ENCODE data around the gene OBSCN.

OBSCN gene

DNA sequence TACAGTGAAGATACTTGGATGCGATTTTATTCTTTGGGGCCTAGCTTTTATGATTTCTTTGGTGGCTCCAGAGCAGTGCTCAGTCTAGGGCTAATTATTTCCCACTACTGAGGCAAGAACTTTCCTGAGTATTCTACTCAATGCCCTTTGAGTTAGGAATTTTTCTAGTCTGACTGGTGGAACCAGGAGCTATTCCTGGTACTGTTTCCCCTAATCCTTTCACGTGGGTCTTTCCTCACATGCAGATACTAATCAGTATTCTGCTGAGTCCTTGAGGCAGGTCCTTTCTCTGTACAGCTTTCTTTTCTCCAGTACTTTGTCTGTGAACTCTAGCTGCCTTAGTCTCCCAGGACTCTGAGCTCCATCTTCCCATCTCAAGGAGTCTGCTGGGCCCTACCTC is 122.0 kb downstream of the OBSCN start:
- TF ChIP-seq, protein P1, sequence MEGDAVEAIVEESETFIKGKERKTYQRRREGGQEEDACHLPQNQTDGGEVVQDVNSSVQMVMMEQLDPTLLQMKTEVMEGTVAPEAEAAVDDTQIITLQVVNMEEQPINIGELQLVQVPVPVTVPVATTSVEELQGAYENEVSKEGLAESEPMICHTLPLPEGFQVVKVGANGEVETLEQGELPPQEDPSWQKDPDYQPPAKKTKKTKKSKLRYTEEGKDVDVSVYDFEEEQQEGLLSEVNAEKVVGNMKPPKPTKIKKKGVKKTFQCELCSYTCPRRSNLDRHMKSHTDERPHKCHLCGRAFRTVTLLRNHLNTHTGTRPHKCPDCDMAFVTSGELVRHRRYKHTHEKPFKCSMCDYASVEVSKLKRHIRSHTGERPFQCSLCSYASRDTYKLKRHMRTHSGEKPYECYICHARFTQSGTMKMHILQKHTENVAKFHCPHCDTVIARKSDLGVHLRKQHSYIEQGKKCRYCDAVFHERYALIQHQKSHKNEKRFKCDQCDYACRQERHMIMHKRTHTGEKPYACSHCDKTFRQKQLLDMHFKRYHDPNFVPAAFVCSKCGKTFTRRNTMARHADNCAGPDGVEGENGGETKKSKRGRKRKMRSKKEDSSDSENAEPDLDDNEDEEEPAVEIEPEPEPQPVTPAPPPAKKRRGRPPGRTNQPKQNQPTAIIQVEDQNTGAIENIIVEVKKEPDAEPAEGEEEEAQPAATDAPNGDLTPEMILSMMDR (IDR thresholded peaks at IDR 0.05; ENCODE audit: low read depth, low read length): no peak
- no peak for DNase-seq (ENCODE audit: extremely low read depth, low read depth)

DNA sequence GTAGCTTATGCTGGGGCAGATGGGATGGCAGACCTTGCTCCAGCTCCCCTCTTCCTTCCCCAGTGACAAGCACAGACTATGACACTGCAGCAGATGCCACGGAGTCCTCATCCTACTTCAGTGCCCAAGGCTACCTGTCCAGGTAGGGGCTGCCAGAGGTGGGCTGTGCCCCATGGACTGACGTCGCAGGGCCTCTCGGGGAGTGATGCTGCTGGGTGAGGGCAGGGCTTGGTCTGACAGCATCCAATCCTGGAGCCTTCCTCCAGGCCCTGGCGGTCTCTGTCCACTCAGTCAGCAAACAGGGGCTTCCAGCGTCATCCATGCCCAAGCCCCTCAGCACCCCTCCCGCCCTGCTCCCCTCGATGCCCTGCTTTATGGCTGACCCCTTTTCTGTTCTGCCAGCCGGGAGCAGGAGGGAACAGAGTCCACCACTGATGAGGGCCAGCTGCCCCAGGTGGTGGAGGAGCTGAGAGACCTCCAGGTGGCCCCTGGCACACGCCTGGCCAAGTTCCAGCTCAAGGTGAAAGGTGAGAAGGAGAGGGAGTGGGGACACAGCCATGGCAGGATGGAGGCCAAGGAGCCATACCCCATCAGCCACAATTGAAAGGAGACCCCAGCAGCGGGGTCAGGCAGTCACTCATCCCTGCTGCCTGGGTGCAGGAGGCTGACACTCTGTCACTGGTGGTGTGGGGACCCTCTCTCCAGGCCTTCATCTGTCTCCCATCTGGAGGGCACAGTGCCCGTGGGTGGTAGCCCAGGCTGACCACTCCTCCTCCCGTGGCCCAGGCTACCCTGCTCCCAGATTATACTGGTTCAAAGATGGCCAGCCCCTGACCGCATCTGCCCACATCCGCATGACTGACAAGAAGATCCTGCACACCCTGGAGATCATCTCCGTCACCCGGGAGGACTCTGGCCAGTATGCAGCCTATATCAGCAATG is 125.2 kb downstream of the OBSCN start:
- no peak for DNase-seq (ENCODE audit: extremely low read depth, low read depth)
- TF ChIP-seq, protein P1 (IDR thresholded peaks at IDR 0.05; ENCODE audit: low read depth, low read length): no peak

GRCh38 chr1:228333739-228334115 is 125.9 kb downstream of the OBSCN start:
- DNase-seq (ENCODE audit: extremely low read depth, low read depth): no peak
- TF ChIP-seq, protein P1 (IDR thresholded peaks at IDR 0.05; ENCODE audit: low read depth, low read length): no peak

DNA sequence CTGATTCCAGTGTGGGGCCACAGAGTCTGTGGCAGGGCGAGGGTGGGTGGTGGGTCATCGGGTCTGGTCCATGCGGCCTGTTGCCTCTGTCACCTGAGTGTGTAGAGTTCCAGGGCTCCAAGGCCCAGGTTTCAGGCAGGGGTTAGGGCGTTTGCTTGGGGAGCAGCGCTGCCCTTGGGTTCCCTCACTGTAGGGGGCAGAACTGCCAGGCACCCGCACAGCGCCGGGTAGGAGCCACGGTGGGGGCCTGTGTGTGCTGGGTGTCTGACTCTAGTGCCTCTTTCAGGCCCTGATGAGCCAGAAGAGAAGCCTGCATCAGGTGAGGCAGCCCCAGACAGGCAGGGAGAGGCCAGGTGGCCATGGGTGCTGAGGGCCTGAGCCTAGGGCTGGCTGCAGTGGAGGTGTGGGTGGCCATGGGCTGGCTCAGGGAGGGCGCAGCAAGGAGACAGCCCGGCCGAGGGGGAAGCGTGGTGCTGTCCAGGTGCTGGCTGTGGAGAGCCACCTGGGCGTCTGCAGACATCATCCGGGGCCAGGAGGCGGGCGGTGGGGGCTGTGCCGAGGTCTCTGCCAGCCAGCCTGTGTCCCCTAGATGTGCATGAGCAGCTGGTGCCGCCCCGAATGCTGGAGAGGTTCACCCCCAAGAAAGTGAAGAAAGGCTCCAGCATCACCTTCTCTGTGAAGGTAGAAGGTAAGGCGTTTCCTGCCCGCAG is 126.5 kb downstream of the OBSCN start:
- DNase-seq (ENCODE audit: extremely low read depth, low read depth): no peak

DNA sequence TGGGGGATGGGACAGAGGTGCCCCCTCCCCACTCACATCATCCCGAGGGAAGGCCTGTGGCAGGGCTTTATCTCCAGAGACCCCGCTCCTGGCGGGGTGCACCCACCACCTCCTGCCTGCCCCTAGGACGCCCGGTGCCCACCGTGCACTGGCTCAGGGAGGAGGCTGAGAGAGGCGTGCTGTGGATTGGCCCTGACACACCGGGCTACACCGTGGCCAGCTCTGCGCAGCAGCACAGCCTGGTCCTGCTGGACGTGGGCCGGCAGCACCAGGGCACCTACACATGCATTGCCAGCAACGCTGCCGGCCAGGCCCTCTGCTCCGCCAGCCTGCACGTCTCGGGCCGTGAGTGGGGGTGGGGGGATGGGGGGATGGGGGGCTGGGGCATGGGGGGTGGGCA is 127.1 kb downstream of the OBSCN start:
- no peak for DNase-seq (ENCODE audit: extremely low read depth, low read depth)
- TF ChIP-seq, protein P1 (IDR thresholded peaks at IDR 0.05; ENCODE audit: low read depth, low read length): no peak

More for the DNA sequence above, 126.5 kb downstream of the OBSCN start:
- TF ChIP-seq, protein P1 (IDR thresholded peaks at IDR 0.05; ENCODE audit: low read depth, low read length): no peak

GRCh38 chr1:228335406-228336307 is 127.8 kb downstream of the OBSCN start:
- TF ChIP-seq, protein P1 (IDR thresholded peaks at IDR 0.05; ENCODE audit: low read depth, low read length): no peak
- no peak for DNase-seq (ENCODE audit: extremely low read depth, low read depth)
